HEK293 (cell line): ENCODE results near the gene VSTM4.

Experiments used
- CTCF ChIA-PET: fragments of 350-600 bp; formaldehyde crosslinking; extraction: SDS; loops from one replicate; lab custom pipeline; 2021; ENCODE audit warnings: antibody characterized with exemption; lab: Yijun Ruan, JAX
- POLR2A ChIA-PET: fragments of 300-600 bp; formaldehyde crosslinking; extraction: SDS; loops from one replicate; lab custom pipeline; 2020; ENCODE audit warnings: antibody characterized with exemption, inconsistent platforms; lab: Yijun Ruan, JAX
- H3K27ac ChIP-seq: fragments of 200-500 bp; sonication (Bioruptor generic); 2 replicates; pipeline ENCODE4 v1.5.1; 2014; ENCODE audit warnings: low read depth, low read length, control low read depth, inconsistent platforms; ENCODE audit errors: extremely low read depth
- H3K36me3 ChIP-seq, 2 experiments: fragments of 200-500 bp in 1 of 2; sonication (Bioruptor generic) in 1 of 2; 1 replicate in 1 of 2; 2 replicates in 1 of 2; pipeline ENCODE4 v1.5.1; 2014 to 2017; ENCODE audit warnings: inconsistent platforms in 2 of 2, low read length in 2 of 2; ENCODE audit not compliant: control insufficient read depth in 2 of 2, insufficient read depth in 1 of 2
- H3K4me1 ChIP-seq: fragments of 200-500 bp; sonication (Bioruptor generic); 2 replicates; pipeline ENCODE4 v1.5.1; 2014; ENCODE audit warnings: mild to moderate bottlenecking, low read length, inconsistent platforms; ENCODE audit not compliant: control insufficient read depth, insufficient read depth
- H3K4me3 ChIP-seq: 2 replicates; pipeline ENCODE4 v1.5.1; 2011; ENCODE audit warnings: low read depth, mild to moderate bottlenecking, control low read depth, low read length, moderate library complexity
- H3K9me3 ChIP-seq: fragments of 200-500 bp; sonication (Bioruptor generic); 2 replicates; pipeline ENCODE4 v1.5.1; 2014; ENCODE audit warnings: low read depth, low read length, inconsistent platforms; ENCODE audit not compliant: control insufficient read depth, insufficient read depth
- GLI2 ChIP-seq: fragments of 450-650 bp; formaldehyde crosslinking; IDR thresholded peaks from 2 replicates; pipeline ENCODE4; 2017; ENCODE audit warnings: missing biosample characterization, missing genetic modification characterization, low read depth, borderline replicate concordance
- HIC1 ChIP-seq: fragments of 450-650 bp; formaldehyde crosslinking; IDR thresholded peaks from 2 replicates; pipeline ENCODE4 v1.5.1; 2016; ENCODE audit warnings: missing biosample characterization, missing genetic modification characterization
- PRDM10 ChIP-seq: fragments of 450-650 bp; formaldehyde crosslinking; IDR thresholded peaks from 2 replicates; pipeline ENCODE4 v1.5.1; 2016; ENCODE audit warnings: missing biosample characterization, missing genetic modification characterization
- SCRT2 ChIP-seq: fragments of 450-650 bp; formaldehyde crosslinking; IDR thresholded peaks from 2 replicates; pipeline ENCODE4 v1.5.1; 2016; ENCODE audit warnings: missing biosample characterization, missing genetic modification characterization
- SP3 ChIP-seq: fragments of 450-650 bp; formaldehyde crosslinking; IDR thresholded peaks from 2 replicates; pipeline ENCODE4 v1.5.1; 2016; ENCODE audit warnings: missing biosample characterization, missing genetic modification characterization
- WT1 ChIP-seq: fragments of 450-650 bp; formaldehyde crosslinking; IDR thresholded peaks from 2 replicates; pipeline ENCODE4 v1.5.1; 2016; ENCODE audit warnings: missing biosample characterization, missing genetic modification characterization
- ZBTB20 ChIP-seq: fragments of 450-650 bp; formaldehyde crosslinking; IDR thresholded peaks from 2 replicates; pipeline ENCODE4 v1.5.1; 2016; ENCODE audit warnings: missing biosample characterization, missing genetic modification characterization
- ZNF121 ChIP-seq: fragments of 450-650 bp; formaldehyde crosslinking; IDR thresholded peaks from 2 replicates; pipeline ENCODE4 v1.5.1; 2016; ENCODE audit warnings: missing biosample characterization, missing genetic modification characterization
- ZNF138 ChIP-seq: fragments of 450-650 bp; formaldehyde crosslinking; IDR thresholded peaks from 2 replicates; pipeline ENCODE4 v1.5.1; 2016; ENCODE audit warnings: missing biosample characterization, missing genetic modification characterization, borderline replicate concordance
- ZNF26 ChIP-seq: fragments of 450-650 bp; formaldehyde crosslinking; IDR thresholded peaks from 2 replicates; pipeline ENCODE4 v1.5.1; 2016; ENCODE audit warnings: missing biosample characterization, missing genetic modification characterization
- ZNF366 ChIP-seq: fragments of 450-650 bp; formaldehyde crosslinking; conservative IDR thresholded peaks from 2 replicates; pipeline ENCODE4 v1.5.1; 2016; ENCODE audit warnings: missing biosample characterization, missing genetic modification characterization
- ZNF398 ChIP-seq: fragments of 450-650 bp; formaldehyde crosslinking; IDR thresholded peaks from 2 replicates; pipeline ENCODE4 v1.5.1; 2017; ENCODE audit warnings: missing biosample characterization, missing genetic modification characterization
- ZNF423 ChIP-seq: fragments of 450-650 bp; formaldehyde crosslinking; IDR thresholded peaks from 2 replicates; pipeline ENCODE4 v1.5.1; 2016; ENCODE audit warnings: missing biosample characterization, missing genetic modification characterization
- ZNF518A ChIP-seq: fragments of 450-650 bp; formaldehyde crosslinking; conservative IDR thresholded peaks from 2 replicates; pipeline ENCODE4 v1.5.1; 2016; ENCODE audit warnings: low read depth, missing biosample characterization, missing genetic modification characterization
- ZNF639 ChIP-seq: fragments of 450-650 bp; formaldehyde crosslinking; IDR thresholded peaks from 2 replicates; pipeline ENCODE4 v1.5.1; 2016; ENCODE audit warnings: missing biosample characterization, missing genetic modification characterization
- ZNF76 ChIP-seq: fragments of 450-650 bp; formaldehyde crosslinking; IDR thresholded peaks from 2 replicates; pipeline ENCODE4; 2016; ENCODE audit warnings: low read depth, missing biosample characterization, missing genetic modification characterization, borderline replicate concordance
- ZSCAN5A ChIP-seq: fragments of 450-650 bp; formaldehyde crosslinking; IDR thresholded peaks from 2 replicates; pipeline ENCODE4 v1.5.1; 2016; ENCODE audit warnings: missing biosample characterization, missing genetic modification characterization

The VSTM4 gene

GRCh38 chr10:49008091-49008490 lies 107.2 kb downstream of the VSTM4 start (continued):
- TF ChIP-seq HIC1 (tag by site-specific recombination) (no peak), ZNF366 (tag by site-specific recombination) (no peak), ZBTB20 (no peak), ZNF76 (tag by site-specific recombination) (no peak), SCRT2 (tag by site-specific recombination) (no peak), GLI2 (tag by site-specific recombination) (no peak), ZNF423 (tag by site-specific recombination) (no peak)

GRCh38 chr10:49007129-49007528 lies 108.2 kb downstream of the VSTM4 start:
- TF ChIP-seq ZSCAN5A (tag by site-specific recombination), result no peak
- TF ChIP-seq ZNF398 (tag by site-specific recombination), result no peak
- no peak for TF ChIP-seq ZNF138 (tag by site-specific recombination)
- no peak for TF ChIP-seq ZNF518A
- no peak for TF ChIP-seq SP3 (tag by site-specific recombination)
- no peak for TF ChIP-seq WT1 (tag by site-specific recombination)
- TF ChIP-seq PRDM10 (tag by site-specific recombination), result no peak
- no peak for TF ChIP-seq ZNF26 (tag by site-specific recombination)
- TF ChIP-seq ZNF639 (tag by site-specific recombination), result no peak
- no peak for TF ChIP-seq ZNF121 (tag by site-specific recombination)
- TF ChIP-seq, all 188 proteins: peak for 0
- POLR2A ChIA-PET, result no interaction called here
- Histone ChIP-seq H3K4me1 (no peaks in the 10 kb centered on the region), H3K36me3 (no peaks in the 10 kb centered on the region), H3K9me3 (no peaks in the 10 kb centered on the region), H3K27ac (no peak overlapping the region), H3K4me3 (no peak overlapping the region)
- CTCF ChIA-PET, result interaction anchor here (0.5 to 1.6 kb wide), 3 partner anchors 10 to 32 kb away, joined by 3 to 6 read pairs (median 5); no protein-coding TSS in a partner anchor
